Brain microvascular endothelial cell (primary cell): ENCODE results near the gene LUC7L2.
"Not testable (repeated sequence)": the region's sequence is repeated elsewhere in the genome, so short reads cannot be mapped to it uniquely, and the experiment has no call there.

Source experiments
- DNase-seq: peaks from one replicate; pipeline ENCODE4 v3.0.0-alpha.2; 2020
- H3K27ac ChIP-seq: fragments of 250-450 bp; sonication (Bioruptor Pico); 2 replicates; pipeline ENCODE4 v1.5.1; 2020; ENCODE audit warnings: mild to moderate bottlenecking, moderate library complexity
- H3K27me3 ChIP-seq: fragments of 250-450 bp; sonication (Bioruptor Pico); replicated peaks from 2 replicates; pipeline ENCODE4 v1.5.1; 2020; ENCODE audit warnings: mild to moderate bottlenecking
- H3K36me3 ChIP-seq: fragments of 250-450 bp; sonication (Bioruptor Pico); replicated peaks from 2 replicates; pipeline ENCODE4 v1.5.1; 2020; ENCODE audit warnings: mild to moderate bottlenecking
- H3K4me3 ChIP-seq: 2 replicates; pipeline ENCODE4 v1.5.1; 2011; ENCODE audit warnings: low read depth, mild to moderate bottlenecking, control low read depth, low read length, moderate library complexity
- CTCF ChIP-seq: IDR thresholded peaks from 2 replicates; pipeline ENCODE4 v1.5.1; 2011; ENCODE audit warnings: low read depth, mild to moderate bottlenecking, moderate library complexity, low read length, control low read depth, inconsistent platforms; ENCODE audit errors: missing control alignments
- in situ Hi-C: cut with HindIII; loops from 2 replicates; pipeline ENCODE4 v1.10.0; 2017; ENCODE audit warnings: low sequenced_read_pairs, low pct_ligation_motif_present

Gene LUC7L2

GRCh38 chr7:139359366-139360209 is at the start of gene LUC7L2:
LUC7L2 (plus strand) TSS chr7:139359894; CDS start chr7:139360262, 368 bp downstream.
- peak; percentile 100 for DNase-seq
- TF ChIP-seq CTCF, result no peak
- peak within 1 kb of the TSS; percentile 93 for H3K4me3 ChIP-seq
- peak within 1 kb of the TSS; percentile 96 for H3K27ac ChIP-seq
- in situ Hi-C loops, result no loop called here
- no peaks in the 10 kb centered on the region for H3K36me3 ChIP-seq
- H3K27me3 ChIP-seq, result no peaks in the 10 kb centered on the region

DNA sequence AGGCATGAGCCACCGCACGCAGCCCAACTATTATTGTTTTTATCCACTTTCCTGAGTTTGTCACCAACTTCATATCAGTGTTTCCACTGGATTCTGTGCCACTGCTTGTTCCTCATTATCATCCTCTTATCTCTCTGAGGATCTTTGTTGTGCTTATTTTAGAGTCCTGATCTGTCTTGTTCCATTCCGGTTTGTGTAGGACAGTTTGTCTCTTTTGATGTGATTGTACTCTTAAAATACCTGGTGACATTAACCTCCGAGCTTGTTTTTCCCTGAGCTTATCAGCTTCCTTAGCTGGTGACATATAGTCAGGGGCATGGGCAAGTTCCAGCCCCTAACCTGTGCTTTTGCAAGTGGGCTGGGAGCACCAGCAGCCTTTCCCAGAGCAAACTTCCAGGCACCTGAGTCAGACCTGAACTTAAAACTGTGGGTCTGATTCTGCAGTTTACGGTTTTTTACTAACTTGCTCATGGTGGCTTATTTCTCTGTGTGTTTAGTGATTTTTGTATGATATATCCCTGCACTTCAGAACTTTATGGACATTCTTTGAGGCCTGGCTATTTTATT is 41.7 kb upstream of the LUC7L2 start:
- no peak overlapping the region for H3K4me3 ChIP-seq
- TF ChIP-seq CTCF, result no peak
- no peak overlapping the region for H3K27ac ChIP-seq
- no peak for DNase-seq
- no peaks in the 10 kb centered on the region for H3K36me3 ChIP-seq
- H3K27me3 ChIP-seq, result no peaks in the 10 kb centered on the region
- in situ Hi-C loops, result no loop called here

- Histone ChIP-seq H3K27me3 (no peaks in the 10 kb centered on the region), H3K36me3 (no peaks in the 10 kb centered on the region), H3K4me3 (no peak overlapping the region), H3K27ac (no peak overlapping the region)
- in situ Hi-C loops, result no loop called here
- TF ChIP-seq CTCF, result peak; percentile 62
- no peak for DNase-seq
These were observed 38.5 kb upstream of the LUC7L2 start for GRCh38 chr7:139321071-139321745.

DNA sequence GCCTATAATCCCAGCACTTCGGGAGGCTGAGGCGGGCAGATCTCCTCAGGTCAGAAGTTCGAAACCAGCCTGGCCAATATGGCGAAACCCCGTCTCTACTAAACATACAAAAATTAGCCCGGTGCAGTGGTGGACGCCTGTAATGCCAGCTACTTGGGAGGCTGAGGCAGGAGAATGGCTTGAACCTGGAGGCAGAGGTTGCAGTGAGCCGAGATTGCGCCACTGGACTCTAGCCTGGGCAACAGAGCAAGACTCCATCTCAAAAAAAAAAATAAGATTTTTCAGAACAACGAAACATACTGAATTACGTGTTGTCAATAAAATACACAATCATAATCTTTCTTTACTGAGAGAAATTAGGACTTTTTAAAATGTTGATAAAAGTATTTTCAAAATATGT is 35.0 kb upstream of the LUC7L2 start:
- H3K36me3 ChIP-seq, H3K4me3 ChIP-seq, H3K27me3 ChIP-seq, H3K27ac ChIP-seq, in situ Hi-C loops, DNase-seq: not testable (repeated sequence)

GRCh38 chr7:139328375-139328774 is 31.3 kb upstream of the LUC7L2 start:
- peak; percentile 59 for DNase-seq
- Histone ChIP-seq H3K4me3 (no peak overlapping the region), H3K27me3 (no peaks in the 10 kb centered on the region), H3K36me3 (no peaks in the 10 kb centered on the region), H3K27ac (no peak overlapping the region)
- in situ Hi-C loops, result no loop called here
- no peak for TF ChIP-seq CTCF

GRCh38 chr7:139329119-139329518 is 30.6 kb upstream of the LUC7L2 start:
- no peak overlapping the region for H3K27ac ChIP-seq
- H3K4me3 ChIP-seq, result no peak overlapping the region
- no peaks in the 10 kb centered on the region for H3K36me3 ChIP-seq
- no peaks in the 10 kb centered on the region for H3K27me3 ChIP-seq
- no peak for TF ChIP-seq CTCF
- DNase-seq, result no peak
- in situ Hi-C loops, result no loop called here
